CD1c-positive myeloid dendritic cell (primary cell): ENCODE results near the gene IL18R1.

Source experiments
- DNase-seq: peaks from one replicate; pipeline ENCODE4 v3.0.0-alpha.2; 2016; ENCODE audit errors: extremely low spot score

Gene IL18R1

DNA sequence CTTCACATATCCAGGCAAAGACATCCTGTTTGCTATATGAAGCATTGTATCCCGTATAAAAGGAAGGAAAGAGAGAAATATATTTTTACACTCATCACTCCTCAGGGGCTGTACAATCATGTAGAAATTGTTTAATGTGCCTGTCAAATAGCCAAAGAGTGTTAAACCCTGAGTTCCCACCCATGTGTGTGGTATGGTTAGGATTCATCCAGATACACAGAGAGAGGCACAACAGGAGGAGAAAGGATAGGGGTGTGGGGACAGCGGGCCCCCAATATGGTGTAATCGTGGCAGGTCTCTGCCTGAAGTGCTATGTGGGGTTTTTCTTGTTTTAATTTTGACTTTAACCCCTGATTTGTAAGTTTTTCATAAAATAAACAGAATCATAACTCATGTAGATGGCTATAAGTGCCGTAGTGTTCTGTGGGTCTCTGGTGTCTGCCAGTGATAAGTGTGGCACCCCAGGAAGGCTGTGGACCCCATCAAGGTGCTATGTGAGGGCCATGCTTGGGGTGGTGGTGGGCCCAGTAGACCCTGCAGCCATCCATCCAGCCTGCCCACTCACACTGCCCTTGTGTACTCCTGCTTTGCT, 10.2 kb upstream of the IL18R1 start:
- no peak for DNase-seq

DNA sequence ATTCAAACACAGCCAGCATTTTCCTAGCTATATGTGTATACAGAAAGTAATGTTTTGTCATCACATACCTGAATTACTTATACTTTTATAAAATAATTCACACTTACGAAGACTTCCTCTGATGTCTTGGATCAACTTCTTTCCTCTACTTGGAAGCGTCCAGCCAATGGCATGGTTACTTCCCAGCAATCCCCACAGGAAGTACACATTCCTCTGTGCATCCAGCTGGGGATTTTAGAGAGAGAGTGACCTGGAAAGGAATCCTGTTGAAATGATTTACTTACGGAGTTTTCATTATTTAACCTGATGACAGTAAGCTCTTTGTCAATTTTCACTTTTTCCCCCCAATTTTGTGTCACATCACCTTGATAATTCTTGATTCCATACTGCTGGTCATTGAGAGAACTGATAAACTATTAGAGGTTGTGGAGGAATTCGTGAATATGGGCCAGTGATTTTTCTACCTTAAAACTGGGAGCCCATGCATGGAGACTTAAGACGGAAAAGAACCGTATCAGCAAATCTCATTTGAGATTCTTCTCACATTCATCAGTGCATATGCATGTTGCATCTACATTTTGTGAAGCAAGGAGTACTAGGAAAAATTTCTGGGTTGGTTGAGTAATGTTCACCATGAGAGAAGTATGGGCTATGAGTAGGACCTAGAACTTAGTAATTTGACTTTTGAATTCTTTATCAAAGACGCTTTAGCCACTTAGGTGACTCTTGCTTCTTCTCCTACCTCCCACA, 9.0 kb upstream of the IL18R1 start:
- DNase-seq: no peak

DNA sequence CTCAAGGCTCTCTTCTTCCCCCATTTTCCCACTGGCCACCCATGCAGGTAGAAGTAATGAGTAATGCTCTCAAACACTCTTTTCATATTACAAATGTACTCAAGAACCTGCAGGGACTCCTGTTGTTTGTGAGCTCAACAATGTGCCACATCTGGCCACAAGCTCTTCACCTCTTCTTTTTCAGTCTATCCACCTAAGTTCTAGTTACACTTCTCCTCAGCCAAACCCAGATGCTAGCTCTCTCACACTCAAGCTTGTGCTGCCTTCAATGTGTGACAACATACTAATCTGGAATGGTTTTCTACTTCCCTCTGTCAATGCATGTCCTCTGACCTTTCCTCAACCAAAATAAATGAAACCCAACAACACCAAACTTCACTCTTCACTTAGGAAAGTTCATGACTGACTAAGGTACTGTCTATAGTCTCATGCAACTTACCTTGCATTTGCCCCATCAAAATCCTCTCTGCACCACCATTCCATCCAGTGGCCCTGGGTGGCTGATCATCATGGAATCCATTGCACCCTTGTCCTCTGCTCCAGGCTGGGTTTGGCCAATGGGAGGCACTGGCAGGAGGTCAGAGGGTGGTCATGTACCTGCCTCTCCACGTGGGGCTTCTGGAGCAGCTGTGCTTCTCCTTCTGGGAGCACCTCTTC, 5.3 kb upstream of the IL18R1 start:
- no peak for DNase-seq

DNA sequence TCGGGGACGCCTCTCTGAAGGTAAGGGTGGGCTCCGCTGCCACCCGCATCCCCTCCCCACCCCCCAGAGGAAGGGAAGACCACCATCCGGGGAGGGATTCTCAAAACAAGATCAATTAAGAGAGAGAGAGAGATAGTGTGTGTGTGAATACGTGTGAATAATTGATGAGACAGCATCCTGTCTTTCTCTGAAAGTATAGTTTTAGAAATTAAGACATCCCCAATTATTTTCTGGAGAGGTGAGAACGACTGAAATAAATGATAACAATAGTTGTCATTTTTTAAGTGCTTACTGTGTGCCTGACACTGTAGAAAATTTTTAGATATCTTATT, 751 bp downstream of the IL18R1 start:
- DNase-seq: no peak

DNA sequence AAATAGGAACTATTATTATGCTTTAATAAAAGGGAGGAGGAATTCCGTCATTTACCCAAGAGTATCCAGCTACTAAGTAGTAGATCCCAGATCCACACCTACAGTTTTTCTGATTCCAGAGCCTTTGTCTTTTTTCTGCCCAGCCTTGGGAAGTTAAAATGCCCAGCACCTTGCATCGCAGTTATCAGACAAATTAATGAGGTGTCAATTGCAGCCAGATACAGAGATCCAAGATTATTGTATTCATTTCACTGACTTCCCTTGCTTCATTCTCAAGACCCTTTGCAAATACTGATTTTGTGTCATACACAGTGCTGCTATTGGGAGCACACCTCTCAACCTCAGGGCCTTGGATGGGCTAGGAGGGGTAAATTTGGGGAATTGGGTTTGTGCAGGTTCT, 1.1 kb downstream of the IL18R1 start:
- no peak for DNase-seq

DNA sequence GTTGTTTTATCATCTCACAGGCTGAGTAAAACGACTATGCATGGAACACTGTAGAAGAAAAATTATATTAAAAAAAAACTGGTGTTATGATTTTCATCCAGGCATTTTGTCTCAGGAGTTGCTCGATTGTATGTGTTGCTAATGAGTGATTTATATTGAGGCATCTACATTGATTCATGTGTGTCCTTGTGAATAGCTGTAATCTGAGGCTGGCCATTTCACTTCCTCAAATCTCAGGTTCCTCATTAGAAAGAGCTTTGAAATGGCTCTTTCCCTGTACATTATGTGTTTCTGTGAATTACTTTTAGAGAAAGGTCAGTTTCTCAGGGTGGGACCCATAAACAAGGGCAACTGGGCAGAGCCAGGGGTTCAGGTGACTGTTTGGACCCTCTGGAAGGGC, 2.3 kb downstream of the IL18R1 start:
- peak; percentile 69 for DNase-seq

DNA sequence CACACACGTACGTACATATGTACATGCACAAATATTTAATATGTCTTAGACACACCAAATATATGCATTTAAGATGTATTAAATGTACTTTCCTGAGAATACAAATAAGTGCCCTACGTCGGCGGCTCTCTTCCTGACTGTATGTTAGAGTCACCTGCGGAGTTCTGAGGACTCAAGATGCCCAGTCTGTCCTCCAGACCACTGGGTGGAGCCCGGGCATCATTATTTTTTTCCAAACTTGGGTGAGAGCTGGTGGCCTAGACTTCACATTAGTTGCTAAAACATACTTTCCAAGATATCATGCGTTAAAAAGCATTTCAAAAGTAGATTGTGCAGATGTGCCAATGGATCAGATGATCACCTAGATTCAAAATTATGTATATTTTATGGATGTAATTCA, 2.9 kb downstream of the IL18R1 start:
- DNase-seq: no peak

DNA sequence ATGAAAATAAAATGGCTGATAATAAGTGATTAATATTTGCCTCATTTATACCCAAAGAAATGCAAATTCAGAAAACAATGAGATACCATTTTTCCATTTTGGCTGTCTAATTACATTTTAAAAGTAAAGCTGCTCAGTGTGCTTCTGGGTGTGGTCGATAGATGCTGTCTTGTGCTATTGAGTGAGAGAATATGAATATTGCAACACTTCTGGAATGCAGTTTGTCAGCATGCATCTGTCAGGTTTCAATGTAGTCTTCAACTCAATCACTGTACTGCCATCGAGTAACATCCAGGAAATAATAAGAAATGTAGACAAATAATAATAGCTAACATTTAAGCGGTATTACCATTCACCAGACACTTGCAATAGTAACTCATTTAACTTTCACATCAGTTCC, 3.9 kb downstream of the IL18R1 start:
- DNase-seq: no peak

DNA sequence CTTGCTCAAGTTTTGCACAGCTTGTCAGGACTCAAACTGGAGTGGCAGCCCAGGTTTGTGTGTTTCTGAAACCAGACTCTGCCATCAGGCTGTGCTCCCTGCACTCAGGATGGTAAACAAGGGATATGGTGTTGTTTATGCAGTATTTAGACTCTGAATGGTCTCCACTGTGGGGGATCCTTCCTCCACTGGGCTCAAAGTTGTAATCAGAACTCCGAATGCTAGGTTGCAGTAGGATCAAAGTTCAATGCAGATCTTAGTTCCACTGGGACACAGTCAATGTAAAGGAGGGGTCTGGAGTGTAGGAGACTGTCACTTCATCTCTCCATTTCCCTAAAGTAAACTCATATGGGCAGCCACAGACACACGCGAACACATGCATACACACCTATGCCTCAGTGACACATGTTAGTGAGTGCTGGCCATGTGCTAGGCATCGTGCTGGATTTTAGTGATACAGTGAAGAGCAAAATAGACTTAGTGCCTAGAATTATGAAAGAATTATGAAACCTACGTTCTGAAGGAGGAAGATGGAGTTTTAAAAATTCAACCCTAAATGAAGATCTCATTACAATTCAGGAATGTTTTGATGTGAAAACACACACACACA, 6.1 kb downstream of the IL18R1 start:
- DNase-seq: no peak

DNA sequence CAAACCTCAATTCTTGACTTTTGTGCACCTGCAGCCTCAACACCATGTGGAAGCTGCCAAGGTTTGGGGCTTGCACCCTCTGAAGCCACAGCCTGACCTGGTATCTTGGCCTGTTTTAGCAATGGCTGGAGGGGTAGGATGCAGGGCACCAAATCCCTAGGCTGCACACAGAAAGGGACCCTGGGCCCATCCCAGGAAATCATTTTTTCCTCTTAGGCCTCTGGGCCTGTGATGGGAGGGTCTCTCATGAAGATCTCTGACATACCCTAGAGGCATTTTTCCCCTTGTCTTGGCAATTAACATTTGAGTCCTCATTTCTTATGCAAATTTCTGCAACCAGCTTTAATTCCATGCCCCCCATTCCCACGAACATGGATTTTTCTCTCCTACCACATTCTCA, 10.2 kb downstream of the IL18R1 start:
- DNase-seq: no peak

DNA sequence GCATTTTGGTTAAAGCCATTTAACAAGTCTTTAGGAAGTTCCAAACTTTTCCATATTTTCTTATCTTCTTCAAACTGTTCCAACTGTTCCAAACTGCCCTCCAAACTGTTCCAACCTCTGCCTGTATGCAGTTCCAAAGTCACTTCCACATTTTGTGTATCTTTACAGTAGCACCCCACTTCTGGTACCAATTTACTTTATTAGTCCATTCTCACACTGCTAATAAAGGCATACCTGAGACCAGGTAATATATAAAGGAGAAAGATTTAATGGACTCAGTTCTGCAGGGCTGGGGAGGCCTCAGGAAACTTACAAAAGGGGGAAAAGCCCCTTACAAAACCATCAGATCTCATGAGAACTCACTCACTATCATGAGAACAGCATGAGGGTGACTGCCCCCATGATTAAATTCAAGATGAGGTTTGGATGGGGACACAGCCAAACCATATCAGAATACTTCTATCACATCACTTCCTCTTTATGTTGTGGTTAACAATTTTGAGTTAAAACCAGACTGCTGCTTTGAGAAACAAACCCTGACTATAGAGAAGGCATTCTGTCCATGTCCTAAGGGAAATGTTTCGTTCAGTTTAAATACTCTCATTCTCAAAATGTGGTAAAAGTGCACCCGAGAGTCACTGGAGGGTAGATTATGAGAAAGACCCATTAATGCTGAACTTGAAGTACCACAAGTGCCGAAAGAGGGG, 11.0 kb downstream of the IL18R1 start:
- no peak for DNase-seq

DNA sequence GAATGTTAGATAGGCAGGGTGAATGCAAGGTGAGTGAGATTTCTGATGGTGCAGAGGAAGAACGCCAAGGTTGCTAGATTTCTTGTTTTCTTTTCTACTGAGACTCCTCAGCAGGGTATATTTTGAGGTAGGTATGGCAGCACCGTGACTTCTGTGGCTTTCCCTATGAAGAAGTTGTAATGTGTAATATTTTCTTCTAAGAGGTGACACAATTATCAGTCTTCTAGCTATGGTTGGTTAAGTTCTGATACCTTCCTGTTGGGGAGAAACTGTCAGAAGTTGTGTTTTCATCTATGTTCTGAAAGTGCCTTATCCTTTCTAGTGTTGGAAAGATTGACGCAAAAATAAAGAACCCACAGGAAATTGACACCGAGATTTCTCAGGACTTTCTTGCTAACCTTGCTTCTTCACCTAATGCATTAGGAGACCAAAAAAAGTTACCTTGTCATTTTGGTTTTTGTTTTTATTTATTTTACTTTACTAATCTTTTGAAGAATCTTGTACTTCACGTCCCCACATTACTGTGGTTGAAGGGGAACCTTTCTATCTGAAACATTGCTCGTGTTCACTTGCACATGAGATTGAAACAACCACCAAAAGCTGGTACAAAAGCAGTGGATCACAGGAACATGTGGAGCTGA, 11.9 kb downstream of the IL18R1 start:
- no peak for DNase-seq

DNA sequence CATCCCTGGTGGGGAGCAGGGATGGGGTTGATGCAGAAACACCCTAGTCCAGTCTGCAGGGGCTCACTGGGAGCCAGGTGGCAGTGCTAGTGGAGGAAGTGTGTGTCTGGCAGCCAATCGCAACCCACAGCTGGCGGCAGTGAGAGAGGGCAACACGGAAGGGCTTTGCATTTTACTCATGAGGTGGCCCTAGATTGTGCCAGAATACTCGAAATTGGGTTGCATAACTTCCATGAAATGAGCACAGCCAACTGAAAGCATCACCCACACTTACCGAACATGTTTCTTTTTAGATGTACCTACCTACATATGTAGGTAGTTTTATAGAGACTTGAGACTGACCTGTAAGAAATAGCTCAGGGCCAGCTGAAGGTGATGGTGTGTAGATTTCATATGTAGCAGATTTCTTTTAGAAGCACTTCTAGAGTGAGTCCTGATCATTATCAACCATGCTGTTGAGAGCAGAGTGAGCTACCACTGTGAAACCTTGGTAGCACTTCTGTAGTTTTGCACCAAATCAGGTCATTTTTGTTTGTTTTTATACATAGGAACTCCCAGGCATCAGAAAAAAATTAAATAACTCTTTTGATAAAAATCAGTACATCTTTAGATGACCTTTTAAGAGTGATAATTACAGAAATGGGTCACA, 13.0 kb downstream of the IL18R1 start:
- DNase-seq: no peak

DNA sequence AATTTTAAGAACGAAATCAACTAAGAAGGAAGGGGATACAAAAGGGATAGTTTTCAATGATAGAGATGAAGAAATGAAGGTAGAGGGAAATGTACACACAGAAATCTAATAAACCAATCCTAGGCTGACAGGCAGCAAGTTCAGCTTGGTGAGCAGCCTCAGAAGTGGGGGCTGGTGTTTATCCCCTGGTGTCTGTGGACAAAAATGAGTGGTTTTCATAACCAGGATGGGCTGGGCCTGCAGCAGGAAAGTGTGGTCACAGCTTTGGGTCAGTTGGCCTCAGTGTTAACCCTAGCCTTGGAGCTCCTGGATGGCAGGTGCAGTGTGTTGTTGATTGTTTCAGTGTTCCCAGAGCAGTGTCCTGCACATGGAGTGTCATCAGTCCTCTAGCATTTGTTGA, 14.3 kb downstream of the IL18R1 start:
- DNase-seq: no peak

DNA sequence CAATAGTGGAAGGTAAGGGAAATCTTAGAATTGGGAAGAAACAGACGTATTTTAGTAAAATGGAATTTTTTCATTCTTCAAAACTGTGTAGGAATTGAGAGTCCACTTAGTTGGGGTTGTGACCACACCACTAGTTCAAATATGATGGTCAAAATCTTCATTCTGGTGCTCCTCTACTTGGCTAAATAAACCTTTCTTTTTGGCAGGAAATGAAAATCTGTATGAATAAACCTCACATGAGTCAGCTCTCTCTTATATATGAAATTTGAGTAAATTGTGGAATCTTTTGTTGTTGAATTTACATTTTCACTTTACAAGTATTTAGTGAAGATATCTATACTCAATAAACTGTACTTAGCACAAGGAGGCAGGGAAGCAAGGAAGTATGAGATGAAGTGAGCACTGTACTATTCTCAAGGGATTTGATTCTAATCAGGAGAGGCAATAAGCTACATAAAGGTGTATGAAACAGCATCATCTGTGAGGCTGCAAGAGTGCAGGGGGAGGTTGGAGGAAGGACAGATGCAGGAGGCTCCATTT, 20.5 kb downstream of the IL18R1 start:
- no peak for DNase-seq

DNA sequence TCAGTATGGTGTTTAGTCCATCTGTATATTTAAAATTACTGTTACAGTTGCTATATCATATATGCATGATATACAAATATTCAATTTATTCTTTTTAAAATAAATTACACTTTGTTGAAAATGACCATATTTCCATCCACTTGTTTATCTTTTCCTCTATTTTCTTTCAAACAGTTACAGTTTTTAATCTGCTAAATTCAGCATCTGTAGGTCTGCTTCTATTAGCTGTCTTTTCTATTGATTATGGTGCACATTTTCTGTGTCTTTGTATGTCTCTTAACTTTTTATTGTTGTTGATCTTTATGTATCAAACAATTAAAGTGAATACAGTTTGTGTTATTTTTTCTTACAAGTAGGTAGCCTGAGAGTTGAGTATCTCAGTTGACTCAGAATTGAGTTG, 28.1 kb downstream of the IL18R1 start:
- DNase-seq: no peak

DNA sequence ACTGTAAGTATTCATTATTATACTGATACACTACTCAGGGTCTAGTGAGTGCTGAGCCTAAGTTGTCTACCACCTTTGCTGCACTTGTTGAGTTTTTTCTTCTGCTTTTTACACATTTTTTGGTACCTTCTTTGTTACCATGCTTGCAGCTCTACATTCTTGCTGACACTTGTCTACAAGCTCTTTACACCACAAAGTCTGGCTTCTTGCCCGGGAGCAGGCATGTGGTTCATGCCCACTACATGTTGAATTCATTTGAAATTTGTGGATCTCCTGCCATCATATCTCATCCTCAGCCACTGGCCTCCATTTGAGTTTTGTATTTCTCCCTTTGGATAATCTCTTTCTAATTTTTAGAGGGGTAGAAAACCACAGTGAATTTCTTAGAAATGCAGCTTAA, 29.9 kb downstream of the IL18R1 start:
- no peak for DNase-seq

DNA sequence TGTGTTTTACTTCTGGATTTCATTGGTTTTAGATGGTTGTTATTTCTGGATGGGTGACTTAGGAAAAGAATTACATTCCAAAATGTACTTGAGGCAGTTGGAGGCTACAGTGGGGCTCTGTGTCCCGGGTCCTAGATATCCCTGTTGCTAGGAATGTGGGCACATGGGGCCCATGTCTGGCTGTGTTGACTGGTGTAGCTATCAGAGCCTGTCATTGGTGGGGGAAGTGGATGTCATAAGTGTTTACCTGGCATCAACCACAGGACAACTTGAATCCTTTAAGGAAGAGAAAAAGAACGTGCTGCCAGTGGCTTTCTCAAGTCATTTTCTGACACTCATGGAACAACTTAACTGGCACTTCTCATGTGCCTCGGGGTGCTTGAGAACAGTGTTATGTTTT, 30.4 kb downstream of the IL18R1 start:
- DNase-seq: no peak

DNA sequence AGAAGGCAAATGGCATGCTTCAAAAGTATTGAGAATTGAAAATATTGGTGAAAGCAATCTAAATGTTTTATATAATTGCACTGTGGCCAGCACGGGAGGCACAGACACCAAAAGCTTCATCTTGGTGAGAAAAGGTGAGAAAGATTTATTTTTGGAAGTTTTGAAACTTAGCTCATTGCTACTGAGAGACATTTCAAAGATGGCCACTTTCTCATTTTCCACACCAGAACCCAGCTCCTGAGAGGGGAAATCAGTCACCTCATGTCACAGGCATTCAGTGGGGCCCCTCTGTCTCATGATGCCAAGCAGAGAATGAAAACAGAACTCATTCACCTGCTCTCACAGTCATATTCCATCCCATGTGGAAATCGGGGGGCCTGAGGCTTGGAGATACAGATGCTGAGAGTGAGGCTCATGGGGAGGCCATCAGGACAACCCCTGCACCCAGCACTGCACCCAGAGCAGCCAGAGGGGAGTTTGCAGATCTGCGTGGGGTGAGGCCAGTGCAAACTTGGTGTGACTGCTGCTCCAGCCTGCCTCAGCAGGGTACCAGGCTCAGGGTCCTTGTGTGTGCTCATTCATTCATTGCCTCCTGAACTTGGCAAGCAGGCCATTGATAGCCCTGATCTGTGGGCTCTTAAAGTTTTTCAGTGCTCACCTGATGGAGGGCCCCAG, 31.4 kb downstream of the IL18R1 start:
- DNase-seq: no peak

DNA sequence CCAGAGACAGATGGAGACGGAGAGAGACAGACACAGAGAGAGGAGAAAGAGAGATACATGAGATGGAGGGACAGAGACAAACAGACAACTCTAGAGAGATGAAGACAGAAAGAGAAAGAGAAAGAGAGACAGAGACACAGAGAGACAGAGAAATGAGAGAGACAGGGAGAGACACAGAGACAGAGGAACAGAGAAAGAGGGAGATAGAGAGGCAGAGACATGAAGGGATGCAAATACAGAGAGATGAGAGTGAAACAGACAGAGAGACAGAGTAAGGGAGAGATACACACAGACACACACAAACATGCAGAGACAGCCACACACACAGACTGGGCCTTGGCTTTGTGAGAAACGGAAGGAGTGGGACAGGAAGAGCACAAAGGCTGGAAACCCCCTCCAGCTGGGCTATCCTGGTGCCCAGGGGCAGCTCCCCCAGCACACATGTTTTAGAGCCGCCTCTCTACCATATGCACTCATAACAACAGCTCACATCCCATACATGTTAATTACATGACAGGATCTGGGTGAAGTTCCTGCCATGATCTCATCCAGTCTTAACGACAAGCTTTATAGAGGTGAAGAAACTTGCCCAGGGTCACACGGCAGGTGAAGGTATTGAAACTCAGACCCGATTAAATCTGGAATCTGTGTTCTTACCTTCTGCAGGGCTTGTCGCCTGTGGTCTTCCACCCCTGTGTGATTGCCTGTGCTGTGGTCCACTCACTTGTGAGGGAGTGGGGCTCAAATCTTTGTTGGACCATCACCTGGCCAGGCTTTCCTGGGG, 32.4 kb downstream of the IL18R1 start:
- DNase-seq: no peak
